SU-DHL-6 (cell line): Measurements from ENCODE around the gene RELL1.

Experiments used
- CTCF ChIP-seq: fragments of 200-600 bp; sonication (generic); IDR thresholded peaks from one replicate; pipeline ENCODE4 v1.5.1; 2017; ENCODE audit warnings: antibody characterized with exemption, mild to moderate bottlenecking, low read length, moderate library complexity; ENCODE audit not compliant: insufficient read depth, poor library complexity, severe bottlenecking
- EZH2phosphoT487 ChIP-seq: fragments of 200-600 bp; sonication (generic), shearing (Covaris generic); conservative IDR thresholded peaks from 2 replicates; pipeline ENCODE4 v1.6.1; 2018; ENCODE audit warnings: mild to moderate bottlenecking, antibody characterized with exemption, low read length, moderate library complexity, mixed read lengths

GRCh38 chr4:37732526-37733186 is 46.5 kb upstream of the RELL1 start:
- no peak for TF ChIP-seq CTCF
- TF ChIP-seq EZH2phosphoT487: no peak
